ENCODE measurements around the gene HSD11B2.

DNA sequence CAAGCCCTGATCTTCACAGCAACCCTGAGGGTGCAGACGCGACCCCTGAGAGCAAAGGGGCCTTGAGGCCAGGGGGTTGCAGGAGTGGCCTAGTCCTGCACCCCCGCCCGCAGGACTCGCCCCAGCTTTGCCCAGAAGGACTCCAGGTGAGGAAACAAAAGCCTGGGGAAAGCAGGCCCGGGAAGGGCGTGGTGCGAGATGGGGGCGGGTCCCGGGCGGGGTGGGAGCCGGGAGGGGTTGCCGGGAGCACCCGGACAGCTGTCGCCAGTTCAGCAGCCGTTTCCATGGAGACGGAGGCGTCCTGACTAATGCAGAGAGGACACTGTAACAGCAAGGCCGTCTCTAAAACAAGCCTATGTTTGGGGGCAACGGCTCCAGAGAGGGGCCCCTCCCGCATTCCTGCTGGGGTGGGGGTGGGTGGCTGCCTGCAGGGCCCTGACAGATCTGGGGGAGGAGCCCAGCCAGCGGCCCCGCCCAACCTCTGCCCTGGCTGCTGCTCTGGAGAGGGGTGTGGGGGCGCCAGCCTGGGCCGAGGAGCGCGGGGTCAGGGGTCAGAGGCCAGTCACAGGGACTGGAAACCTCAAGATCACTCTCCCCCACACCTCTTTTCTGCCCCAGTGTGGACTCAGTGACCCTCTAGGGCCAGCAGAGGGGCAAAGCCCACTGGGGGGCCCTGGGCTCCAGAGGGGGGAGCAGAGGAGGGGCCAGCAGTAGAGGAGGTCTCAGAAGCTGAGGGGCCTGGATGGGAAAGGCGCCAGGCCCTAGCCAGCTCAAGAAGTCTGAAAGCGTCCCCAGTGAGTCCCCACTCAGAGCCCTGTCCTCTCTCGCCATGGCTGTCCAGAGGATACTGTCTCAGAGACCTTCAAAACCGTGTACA, 34.5 kb upstream of the HSD11B2 start:
- TF ChIP-seq CTCF (IDR thresholded peaks at IDR 0.05; ENCODE audit: low read depth, low read length, missing input control) (no peak), SP1 (IDR thresholded peaks at IDR 0.05) (no peak), TAF1 (conservative IDR thresholded peaks at IDR 0.05) (no peak), REST (IDR thresholded peaks at IDR 0.05) (no peak)
- TF ChIP-seq, protein P1, sequence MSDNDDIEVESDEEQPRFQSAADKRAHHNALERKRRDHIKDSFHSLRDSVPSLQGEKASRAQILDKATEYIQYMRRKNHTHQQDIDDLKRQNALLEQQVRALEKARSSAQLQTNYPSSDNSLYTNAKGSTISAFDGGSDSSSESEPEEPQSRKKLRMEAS (IDR thresholded peaks at IDR 0.05) = no peak
